ENCODE data around the gene PTGIR. TPM values are rescaled to one million over a fixed set of nuclear protein-coding genes. Genes with fewer than 3 reads are reported as not detected.

PTGIR gene
- total RNA-seq (ENCODE audit: unreplicated experiment), result 0.27 TPM
- long read RNA-seq, result 0 reads

GRCh38 chr19:46624958-46625661 is at the start of gene PTGIR:
Gene PTGIR, minus strand, starts transcription at chr19:46625089. Its CDS starts 864 bp downstream, at chr19:46624225.
- no peak for DNase-seq
- no peak for TF ChIP-seq CTCF (IDR thresholded peaks at IDR 0.05; ENCODE audit: partially characterized antibody, unreplicated experiment)
- Mint-ChIP-seq H3K4me3 (ENCODE audit: unreplicated experiment) (peak within 1 kb of the TSS; percentile 52), H3K27me3 (ENCODE audit: unreplicated experiment) (peaks cover 2% of the 10 kb centered on the region), H3K4me1 (ENCODE audit: low read depth, unreplicated experiment) (peaks cover 23% of the 10 kb centered on the region), H3K27ac (ENCODE audit: unreplicated experiment) (peak within 1 kb of the TSS; percentile 33), H3K9me3 (ENCODE audit: unreplicated experiment) (peaks cover 6% of the 10 kb centered on the region), H3K36me3 (ENCODE audit: unreplicated experiment) (no peaks in the 10 kb centered on the region)

- Mint-ChIP-seq H3K4me1 (ENCODE audit: low read depth, unreplicated experiment) (no peaks in the 10 kb centered on the region), H3K4me3 (ENCODE audit: unreplicated experiment) (no peak overlapping the region), H3K36me3 (ENCODE audit: unreplicated experiment) (no peaks in the 10 kb centered on the region), H3K27me3 (ENCODE audit: unreplicated experiment) (peaks cover 5% of the 10 kb centered on the region), H3K9me3 (ENCODE audit: unreplicated experiment) (no peaks in the 10 kb centered on the region), H3K27ac (ENCODE audit: unreplicated experiment) (no peak overlapping the region)
- DNase-seq, result no peak
- no peak for TF ChIP-seq CTCF (IDR thresholded peaks at IDR 0.05; ENCODE audit: partially characterized antibody, unreplicated experiment)
Observed at GRCh38 chr19:46670813-46671212, 45.9 kb upstream of the PTGIR start.

- no peak for TF ChIP-seq CTCF (IDR thresholded peaks at IDR 0.05; ENCODE audit: partially characterized antibody, unreplicated experiment)
- no peaks in the 10 kb centered on the region for H3K36me3 Mint-ChIP-seq (ENCODE audit: unreplicated experiment)
Observed at GRCh38 chr19:46668662-46669061, 43.8 kb upstream of the PTGIR start.

GRCh38 chr19:46665072-46665471 is 40.2 kb upstream of the PTGIR start:
- Mint-ChIP-seq H3K9me3 (ENCODE audit: unreplicated experiment) (peaks cover 2% of the 10 kb centered on the region), H3K27ac (ENCODE audit: unreplicated experiment) (no peak overlapping the region), H3K36me3 (ENCODE audit: unreplicated experiment) (no peaks in the 10 kb centered on the region), H3K4me3 (ENCODE audit: unreplicated experiment) (no peak overlapping the region), H3K4me1 (ENCODE audit: low read depth, unreplicated experiment) (peaks cover 5% of the 10 kb centered on the region), H3K27me3 (ENCODE audit: unreplicated experiment) (peaks cover 2% of the 10 kb centered on the region)
- no peak for DNase-seq
- TF ChIP-seq CTCF (IDR thresholded peaks at IDR 0.05; ENCODE audit: partially characterized antibody, unreplicated experiment), result no peak

More at GRCh38 chr19:46668662-46669061, 43.8 kb upstream of the PTGIR start:
- Mint-ChIP-seq H3K4me3 (ENCODE audit: unreplicated experiment) (no peak overlapping the region), H3K9me3 (ENCODE audit: unreplicated experiment) (no peaks in the 10 kb centered on the region), H3K4me1 (ENCODE audit: low read depth, unreplicated experiment) (peaks cover 1% of the 10 kb centered on the region), H3K27ac (ENCODE audit: unreplicated experiment) (no peak overlapping the region), H3K27me3 (ENCODE audit: unreplicated experiment) (peaks cover 3% of the 10 kb centered on the region)
- DNase-seq, result no peak

Data from glutamatergic neuron (in vitro differentiated cells).